GM18520 (cell line): ENCODE data around the gene OR10AG1.

Experiments
- ATAC-seq: cut with Tn5 transposase; IDR thresholded peaks from one replicate; pipeline ENCODE4 v1.9.1; 2021; ENCODE audit not compliant: unreplicated experiment

OR10AG1 gene

GRCh38 chr11:55969845-55970244 is at the start of gene OR10AG1:
OR10AG1 (minus strand) TSS chr11:55969945; CDS start chr11:55969907, 38 bp downstream.
- ATAC-seq = no peak

- ATAC-seq = no peak
Observed at GRCh38 chr11:56013805-56014204, 44.1 kb upstream of the OR10AG1 start.

GRCh38 chr11:56010716-56011115 is 41.0 kb upstream of the OR10AG1 start:
- ATAC-seq = no peak

- no peak for ATAC-seq
Observed at GRCh38 chr11:55994525-55994924, 24.8 kb upstream of the OR10AG1 start, which contains the start of gene OR5F1. OR5F1 (minus strand) TSS chr11:55994625; CDS start chr11:55994625, 0 bp downstream.

GRCh38 chr11:55970935-55971334 is 1.2 kb upstream of the OR10AG1 start:
- ATAC-seq = no peak

- no peak for ATAC-seq
Observed at GRCh38 chr11:55967914-55968313, 1.8 kb downstream of the OR10AG1 start.

GRCh38 chr11:55966391-55966790 is 3.4 kb downstream of the OR10AG1 start:
- no peak for ATAC-seq

GRCh38 chr11:55956521-55956920 is 13.2 kb downstream of the OR10AG1 start:
- no peak for ATAC-seq

- ATAC-seq = no peak
Observed at GRCh38 chr11:55949330-55949729, 20.4 kb downstream of the OR10AG1 start.

GRCh38 chr11:55942785-55943392 is 26.9 kb downstream of the OR10AG1 start:
- ATAC-seq = no peak

- no peak for ATAC-seq
Observed at GRCh38 chr11:55936300-55936699, 33.4 kb downstream of the OR10AG1 start, which contains the start of gene OR5I1. OR5I1 (minus strand) TSS chr11:55936400; CDS start chr11:55936400, 0 bp downstream.

- no peak for ATAC-seq
Observed at GRCh38 chr11:55920537-55920936, 49.2 kb downstream of the OR10AG1 start.
